K562 (cell line): ENCODE results near the gene RIPK4.

Experiments
- CBFB ChIP-seq: sonication (generic); formaldehyde crosslinking; IDR thresholded peaks from 2 replicates; pipeline ENCODE4 v1.4.0; 2020; ENCODE audit warnings: mild to moderate bottlenecking, missing genetic modification reagents
- EZH2 ChIP-seq: IDR thresholded peaks from 2 replicates; pipeline ENCODE4 v1.6.1; 2012; ENCODE audit warnings: low read depth, mild to moderate bottlenecking, inconsistent platforms, low read length, borderline replicate concordance
- GABPA ChIP-seq: fragments of 200-800 bp; sonication (Bioruptor generic); conservative IDR thresholded peaks from 2 replicates; pipeline ENCODE4 v1.6.1; 2016; ENCODE audit warnings: low read depth, missing genetic modification characterization, missing compliant biosample characterization
- MEF2D ChIP-seq: conservative IDR thresholded peaks from 2 replicates; pipeline ENCODE4 v1.6.1; 2016; ENCODE audit warnings: low read depth, missing genetic modification characterization, missing compliant biosample characterization
- MEIS2 ChIP-seq: fragments of 450-650 bp; IDR thresholded peaks from 2 replicates; pipeline ENCODE4 v1.6.1; 2014; ENCODE audit warnings: mild to moderate bottlenecking; ENCODE audit not compliant: partially characterized antibody
- NFRKB ChIP-seq: fragments of 450-650 bp; IDR thresholded peaks from 2 replicates; pipeline ENCODE4 v1.6.1; 2016; ENCODE audit warnings: low read depth
- PPARD ChIP-seq: fragments of 250-450 bp; sonication (Bioruptor Pico); IDR thresholded peaks from 2 replicates; pipeline ENCODE4 v1.8.0; 2022; ENCODE audit warnings: inconsistent platforms, mild to moderate bottlenecking, moderate library complexity
- RCOR1 ChIP-seq, 2 experiments: IDR thresholded peaks; 2 replicates each; pipeline ENCODE4 v1.6.1; 2012; ENCODE audit warnings: low read depth in 2 of 2, low read length in 2 of 2, borderline replicate concordance in 1 of 2, improper control_type of control experiment in 1 of 2
- SP1 ChIP-seq: sonication (generic); formaldehyde crosslinking; IDR thresholded peaks from 2 replicates; pipeline ENCODE4 v1.8.1; 2022; ENCODE audit warnings: mild to moderate bottlenecking, missing genetic modification reagents
- TCF7 ChIP-seq: sonication (generic); IDR thresholded peaks from 2 replicates; pipeline ENCODE4 v1.6.1; 2016; ENCODE audit warnings: antibody characterized with exemption, borderline replicate concordance
- TF ChIP-seq, protein P1 (sequence below): sonication (generic); formaldehyde crosslinking; IDR thresholded peaks from 2 replicates; pipeline ENCODE4 v1.8.1; 2023; ENCODE audit warnings: mild to moderate bottlenecking, missing genetic modification reagents
- TF ChIP-seq, protein P2 (sequence below): fragments of 450-650 bp; IDR thresholded peaks from 2 replicates; pipeline ENCODE4 v1.7.0; 2016; ENCODE audit warnings: borderline replicate concordance
- TF ChIP-seq, protein P3 (sequence below): fragments of 200-600 bp; sonication (generic); IDR thresholded peaks from one replicate; pipeline ENCODE4 v1.6.1; 2012; ENCODE audit warnings: mild to moderate bottlenecking, low read depth, low read length, inconsistent platforms

DNA sequence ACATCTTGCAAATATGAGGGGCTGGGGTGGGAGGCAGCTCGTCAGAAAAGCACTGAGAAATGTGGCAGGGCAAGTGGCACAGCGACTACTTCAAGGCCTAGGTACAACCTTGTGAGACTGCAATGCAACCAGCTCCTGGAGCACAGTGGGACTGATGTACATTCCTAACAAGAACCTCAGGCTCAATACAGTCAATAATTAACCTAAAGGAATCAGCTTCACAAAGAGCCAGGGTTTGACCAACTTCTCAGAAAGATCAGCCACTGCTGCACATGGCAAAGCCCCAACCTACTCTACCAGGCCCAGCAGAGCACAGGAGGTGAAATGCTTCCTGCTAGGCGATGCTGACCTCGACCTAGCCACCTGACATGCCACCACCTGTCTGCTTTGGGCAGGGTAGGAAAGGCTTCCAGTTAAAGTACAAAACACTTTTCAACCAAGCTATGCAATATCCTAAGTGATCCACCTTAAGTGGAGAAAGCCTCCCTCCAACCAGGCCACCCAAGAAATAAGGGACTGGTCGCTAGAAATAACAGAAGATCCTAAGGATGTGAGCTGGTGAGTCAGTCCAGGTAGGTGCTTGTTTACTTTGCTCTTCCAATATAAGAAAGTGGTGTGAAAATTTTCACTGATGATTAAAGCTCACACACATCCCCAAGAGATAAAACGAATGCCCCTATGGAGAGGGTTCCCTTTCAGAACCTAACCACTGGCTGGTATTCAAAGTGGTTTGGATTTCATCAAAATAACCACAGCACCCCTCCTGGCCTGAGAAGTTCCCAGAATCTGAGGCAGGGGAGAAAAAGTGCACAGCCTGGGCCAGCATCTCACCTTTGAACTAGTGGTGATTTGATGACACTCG, 2.1 kb downstream of the RIPK4 start:
- no peak for TF ChIP-seq TCF7
- no peak for TF ChIP-seq NFRKB
- TF ChIP-seq GABPA (tag): no peak
- no peak for TF ChIP-seq RCOR1 (IDR thresholded peaks at IDR 0.05; ENCODE audit: borderline replicate concordance in 1 of 2, low read depth in 2 of 2, low read length in 2 of 2)
- TF ChIP-seq, protein P1, sequence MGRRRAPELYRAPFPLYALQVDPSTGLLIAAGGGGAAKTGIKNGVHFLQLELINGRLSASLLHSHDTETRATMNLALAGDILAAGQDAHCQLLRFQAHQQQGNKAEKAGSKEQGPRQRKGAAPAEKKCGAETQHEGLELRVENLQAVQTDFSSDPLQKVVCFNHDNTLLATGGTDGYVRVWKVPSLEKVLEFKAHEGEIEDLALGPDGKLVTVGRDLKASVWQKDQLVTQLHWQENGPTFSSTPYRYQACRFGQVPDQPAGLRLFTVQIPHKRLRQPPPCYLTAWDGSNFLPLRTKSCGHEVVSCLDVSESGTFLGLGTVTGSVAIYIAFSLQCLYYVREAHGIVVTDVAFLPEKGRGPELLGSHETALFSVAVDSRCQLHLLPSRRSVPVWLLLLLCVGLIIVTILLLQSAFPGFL (CRISPR knock-in tag): no peak
- TF ChIP-seq SP1: no peak
- TF ChIP-seq EZH2: no peak
- TF ChIP-seq, protein P2, sequence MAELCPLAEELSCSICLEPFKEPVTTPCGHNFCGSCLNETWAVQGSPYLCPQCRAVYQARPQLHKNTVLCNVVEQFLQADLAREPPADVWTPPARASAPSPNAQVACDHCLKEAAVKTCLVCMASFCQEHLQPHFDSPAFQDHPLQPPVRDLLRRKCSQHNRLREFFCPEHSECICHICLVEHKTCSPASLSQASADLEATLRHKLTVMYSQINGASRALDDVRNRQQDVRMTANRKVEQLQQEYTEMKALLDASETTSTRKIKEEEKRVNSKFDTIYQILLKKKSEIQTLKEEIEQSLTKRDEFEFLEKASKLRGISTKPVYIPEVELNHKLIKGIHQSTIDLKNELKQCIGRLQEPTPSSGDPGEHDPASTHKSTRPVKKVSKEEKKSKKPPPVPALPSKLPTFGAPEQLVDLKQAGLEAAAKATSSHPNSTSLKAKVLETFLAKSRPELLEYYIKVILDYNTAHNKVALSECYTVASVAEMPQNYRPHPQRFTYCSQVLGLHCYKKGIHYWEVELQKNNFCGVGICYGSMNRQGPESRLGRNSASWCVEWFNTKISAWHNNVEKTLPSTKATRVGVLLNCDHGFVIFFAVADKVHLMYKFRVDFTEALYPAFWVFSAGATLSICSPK: no peak
- TF ChIP-seq, protein P3, sequence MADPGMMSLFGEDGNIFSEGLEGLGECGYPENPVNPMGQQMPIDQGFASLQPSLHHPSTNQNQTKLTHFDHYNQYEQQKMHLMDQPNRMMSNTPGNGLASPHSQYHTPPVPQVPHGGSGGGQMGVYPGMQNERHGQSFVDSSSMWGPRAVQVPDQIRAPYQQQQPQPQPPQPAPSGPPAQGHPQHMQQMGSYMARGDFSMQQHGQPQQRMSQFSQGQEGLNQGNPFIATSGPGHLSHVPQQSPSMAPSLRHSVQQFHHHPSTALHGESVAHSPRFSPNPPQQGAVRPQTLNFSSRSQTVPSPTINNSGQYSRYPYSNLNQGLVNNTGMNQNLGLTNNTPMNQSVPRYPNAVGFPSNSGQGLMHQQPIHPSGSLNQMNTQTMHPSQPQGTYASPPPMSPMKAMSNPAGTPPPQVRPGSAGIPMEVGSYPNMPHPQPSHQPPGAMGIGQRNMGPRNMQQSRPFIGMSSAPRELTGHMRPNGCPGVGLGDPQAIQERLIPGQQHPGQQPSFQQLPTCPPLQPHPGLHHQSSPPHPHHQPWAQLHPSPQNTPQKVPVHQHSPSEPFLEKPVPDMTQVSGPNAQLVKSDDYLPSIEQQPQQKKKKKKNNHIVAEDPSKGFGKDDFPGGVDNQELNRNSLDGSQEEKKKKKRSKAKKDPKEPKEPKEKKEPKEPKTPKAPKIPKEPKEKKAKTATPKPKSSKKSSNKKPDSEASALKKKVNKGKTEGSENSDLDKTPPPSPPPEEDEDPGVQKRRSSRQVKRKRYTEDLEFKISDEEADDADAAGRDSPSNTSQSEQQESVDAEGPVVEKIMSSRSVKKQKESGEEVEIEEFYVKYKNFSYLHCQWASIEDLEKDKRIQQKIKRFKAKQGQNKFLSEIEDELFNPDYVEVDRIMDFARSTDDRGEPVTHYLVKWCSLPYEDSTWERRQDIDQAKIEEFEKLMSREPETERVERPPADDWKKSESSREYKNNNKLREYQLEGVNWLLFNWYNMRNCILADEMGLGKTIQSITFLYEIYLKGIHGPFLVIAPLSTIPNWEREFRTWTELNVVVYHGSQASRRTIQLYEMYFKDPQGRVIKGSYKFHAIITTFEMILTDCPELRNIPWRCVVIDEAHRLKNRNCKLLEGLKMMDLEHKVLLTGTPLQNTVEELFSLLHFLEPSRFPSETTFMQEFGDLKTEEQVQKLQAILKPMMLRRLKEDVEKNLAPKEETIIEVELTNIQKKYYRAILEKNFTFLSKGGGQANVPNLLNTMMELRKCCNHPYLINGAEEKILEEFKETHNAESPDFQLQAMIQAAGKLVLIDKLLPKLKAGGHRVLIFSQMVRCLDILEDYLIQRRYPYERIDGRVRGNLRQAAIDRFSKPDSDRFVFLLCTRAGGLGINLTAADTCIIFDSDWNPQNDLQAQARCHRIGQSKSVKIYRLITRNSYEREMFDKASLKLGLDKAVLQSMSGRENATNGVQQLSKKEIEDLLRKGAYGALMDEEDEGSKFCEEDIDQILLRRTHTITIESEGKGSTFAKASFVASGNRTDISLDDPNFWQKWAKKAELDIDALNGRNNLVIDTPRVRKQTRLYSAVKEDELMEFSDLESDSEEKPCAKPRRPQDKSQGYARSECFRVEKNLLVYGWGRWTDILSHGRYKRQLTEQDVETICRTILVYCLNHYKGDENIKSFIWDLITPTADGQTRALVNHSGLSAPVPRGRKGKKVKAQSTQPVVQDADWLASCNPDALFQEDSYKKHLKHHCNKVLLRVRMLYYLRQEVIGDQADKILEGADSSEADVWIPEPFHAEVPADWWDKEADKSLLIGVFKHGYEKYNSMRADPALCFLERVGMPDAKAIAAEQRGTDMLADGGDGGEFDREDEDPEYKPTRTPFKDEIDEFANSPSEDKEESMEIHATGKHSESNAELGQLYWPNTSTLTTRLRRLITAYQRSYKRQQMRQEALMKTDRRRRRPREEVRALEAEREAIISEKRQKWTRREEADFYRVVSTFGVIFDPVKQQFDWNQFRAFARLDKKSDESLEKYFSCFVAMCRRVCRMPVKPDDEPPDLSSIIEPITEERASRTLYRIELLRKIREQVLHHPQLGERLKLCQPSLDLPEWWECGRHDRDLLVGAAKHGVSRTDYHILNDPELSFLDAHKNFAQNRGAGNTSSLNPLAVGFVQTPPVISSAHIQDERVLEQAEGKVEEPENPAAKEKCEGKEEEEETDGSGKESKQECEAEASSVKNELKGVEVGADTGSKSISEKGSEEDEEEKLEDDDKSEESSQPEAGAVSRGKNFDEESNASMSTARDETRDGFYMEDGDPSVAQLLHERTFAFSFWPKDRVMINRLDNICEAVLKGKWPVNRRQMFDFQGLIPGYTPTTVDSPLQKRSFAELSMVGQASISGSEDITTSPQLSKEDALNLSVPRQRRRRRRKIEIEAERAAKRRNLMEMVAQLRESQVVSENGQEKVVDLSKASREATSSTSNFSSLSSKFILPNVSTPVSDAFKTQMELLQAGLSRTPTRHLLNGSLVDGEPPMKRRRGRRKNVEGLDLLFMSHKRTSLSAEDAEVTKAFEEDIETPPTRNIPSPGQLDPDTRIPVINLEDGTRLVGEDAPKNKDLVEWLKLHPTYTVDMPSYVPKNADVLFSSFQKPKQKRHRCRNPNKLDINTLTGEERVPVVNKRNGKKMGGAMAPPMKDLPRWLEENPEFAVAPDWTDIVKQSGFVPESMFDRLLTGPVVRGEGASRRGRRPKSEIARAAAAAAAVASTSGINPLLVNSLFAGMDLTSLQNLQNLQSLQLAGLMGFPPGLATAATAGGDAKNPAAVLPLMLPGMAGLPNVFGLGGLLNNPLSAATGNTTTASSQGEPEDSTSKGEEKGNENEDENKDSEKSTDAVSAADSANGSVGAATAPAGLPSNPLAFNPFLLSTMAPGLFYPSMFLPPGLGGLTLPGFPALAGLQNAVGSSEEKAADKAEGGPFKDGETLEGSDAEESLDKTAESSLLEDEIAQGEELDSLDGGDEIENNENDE: no peak
- TF ChIP-seq PPARD: no peak
- no peak for TF ChIP-seq CBFB (CRISPR knock-in tag)
- TF ChIP-seq MEF2D (tag): no peak
- TF ChIP-seq MEIS2: no peak
